DND-41 (cell line): ENCODE results near the gene GSTM3.
"Not testable (repeated sequence)": the region's sequence is repeated elsewhere in the genome, so short reads cannot be mapped to it uniquely, and the experiment has no call there.

Experiments used
- ATAC-seq: fragments of 200-7000 bp; cut with Tn5 transposase; 3 replicates; pipeline ENCODE4 v1.9.1; 2021; ENCODE audit warnings: low read depth; ENCODE audit not compliant: insufficient read depth
- DNase-seq: peaks from one replicate; pipeline ENCODE4 v3.0.0-alpha.2; 2020
- H2AFZ ChIP-seq: 2 replicates; pipeline ENCODE4 v1.6.0; 2012; ENCODE audit warnings: low read depth, low read length
- H3K27ac ChIP-seq: 2 replicates; pipeline ENCODE4 v1.5.1; 2012; ENCODE audit warnings: low read length, inconsistent platforms
- H3K27me3 ChIP-seq: fragments of 200-600 bp; sonication (generic); 2 replicates; pipeline ENCODE4 v1.6.0; 2012; ENCODE audit warnings: low read length, mild to moderate bottlenecking, inconsistent platforms; ENCODE audit not compliant: insufficient read depth, poor library complexity
- H3K36me3 ChIP-seq: 2 replicates; pipeline ENCODE4 v1.5.1; 2012; ENCODE audit warnings: low read length, inconsistent platforms; ENCODE audit not compliant: insufficient read depth
- H3K4me1 ChIP-seq: 2 replicates; pipeline ENCODE4 v1.5.1; 2012; ENCODE audit warnings: mild to moderate bottlenecking, low read length; ENCODE audit not compliant: insufficient read depth
- H3K4me2 ChIP-seq: 2 replicates; pipeline ENCODE4 v1.6.0; 2012; ENCODE audit warnings: mild to moderate bottlenecking, moderate library complexity, low read length, inconsistent platforms; ENCODE audit not compliant: insufficient read depth
- H3K4me3 ChIP-seq, 2 experiments: fragments of 200-600 bp in 1 of 2; shearing (Covaris generic) in 1 of 2; 2 replicates each; pipeline ENCODE4 v1.5.1; 2012 to 2016; ENCODE audit warnings: inconsistent platforms in 2 of 2, low read length in 2 of 2, mild to moderate bottlenecking in 2 of 2, low read depth in 1 of 2, moderate library complexity in 1 of 2
- H3K79me2 ChIP-seq: 2 replicates; pipeline ENCODE4 v1.6.0; 2012; ENCODE audit warnings: low read length, inconsistent platforms; ENCODE audit not compliant: insufficient read depth
- H3K9ac ChIP-seq: 2 replicates; pipeline ENCODE4 v1.6.0; 2012; ENCODE audit warnings: low read depth, mild to moderate bottlenecking, inconsistent platforms, low read length, moderate library complexity
- H3K9me3 ChIP-seq: 2 replicates; pipeline ENCODE4 v1.5.1; 2012; ENCODE audit warnings: low read length, moderate library complexity, mild to moderate bottlenecking, inconsistent platforms; ENCODE audit not compliant: insufficient read depth, severe bottlenecking
- H4K20me1 ChIP-seq: 2 replicates; pipeline ENCODE4 v1.6.0; 2012; ENCODE audit warnings: low read length; ENCODE audit not compliant: insufficient read depth
- EZH2 ChIP-seq: IDR thresholded peaks from 3 replicates; pipeline ENCODE4 v1.6.1; 2012; ENCODE audit warnings: borderline replicate concordance, low read depth, mild to moderate bottlenecking, moderate library complexity, low read length, inconsistent platforms; ENCODE audit not compliant: severe bottlenecking
- TF ChIP-seq, protein P1 (sequence below): IDR thresholded peaks from 2 replicates; pipeline ENCODE4 v1.5.1; 2012; ENCODE audit warnings: borderline replicate concordance, low read length, moderate library complexity, mild to moderate bottlenecking; ENCODE audit not compliant: poor library complexity, severe bottlenecking; ENCODE audit errors: extremely low read depth

The GSTM3 gene

DNA sequence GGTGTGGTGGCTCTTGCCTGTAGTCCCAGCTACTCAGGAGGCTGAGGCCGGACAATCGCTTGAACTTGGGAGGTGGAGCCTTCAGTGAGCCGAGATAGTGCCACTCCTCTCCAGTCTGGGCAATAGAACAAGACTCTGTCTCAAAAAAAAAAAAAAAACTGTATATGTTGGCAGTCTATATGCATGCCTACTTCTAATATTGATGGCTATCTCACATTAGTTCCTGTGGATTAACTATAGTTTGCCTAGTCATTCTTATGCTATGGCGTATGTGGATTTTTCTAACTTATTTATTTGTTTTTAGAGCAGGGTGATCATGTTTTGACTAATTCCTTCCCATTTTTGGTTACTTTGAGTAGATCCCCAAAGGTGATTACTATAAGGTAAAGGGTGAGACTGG is 43.8 kb downstream of the GSTM3 start:
- Histone ChIP-seq H4K20me1 (no peaks in the 10 kb centered on the region), H3K27me3 (no peaks in the 10 kb centered on the region), H3K4me3 (no peak overlapping the region), H3K27ac (no peak overlapping the region), H3K36me3 (no peaks in the 10 kb centered on the region), H3K4me1 (no peaks in the 10 kb centered on the region), H3K9ac (no peak overlapping the region), H2AFZ (no peak overlapping the region), H3K79me2 (no peaks in the 10 kb centered on the region), H3K4me2 (no peak overlapping the region), H3K9me3 (no peaks in the 10 kb centered on the region)
- ATAC-seq (no peak), DNase-seq (no peak)
- no peak for TF ChIP-seq EZH2
- TF ChIP-seq, protein P1, sequence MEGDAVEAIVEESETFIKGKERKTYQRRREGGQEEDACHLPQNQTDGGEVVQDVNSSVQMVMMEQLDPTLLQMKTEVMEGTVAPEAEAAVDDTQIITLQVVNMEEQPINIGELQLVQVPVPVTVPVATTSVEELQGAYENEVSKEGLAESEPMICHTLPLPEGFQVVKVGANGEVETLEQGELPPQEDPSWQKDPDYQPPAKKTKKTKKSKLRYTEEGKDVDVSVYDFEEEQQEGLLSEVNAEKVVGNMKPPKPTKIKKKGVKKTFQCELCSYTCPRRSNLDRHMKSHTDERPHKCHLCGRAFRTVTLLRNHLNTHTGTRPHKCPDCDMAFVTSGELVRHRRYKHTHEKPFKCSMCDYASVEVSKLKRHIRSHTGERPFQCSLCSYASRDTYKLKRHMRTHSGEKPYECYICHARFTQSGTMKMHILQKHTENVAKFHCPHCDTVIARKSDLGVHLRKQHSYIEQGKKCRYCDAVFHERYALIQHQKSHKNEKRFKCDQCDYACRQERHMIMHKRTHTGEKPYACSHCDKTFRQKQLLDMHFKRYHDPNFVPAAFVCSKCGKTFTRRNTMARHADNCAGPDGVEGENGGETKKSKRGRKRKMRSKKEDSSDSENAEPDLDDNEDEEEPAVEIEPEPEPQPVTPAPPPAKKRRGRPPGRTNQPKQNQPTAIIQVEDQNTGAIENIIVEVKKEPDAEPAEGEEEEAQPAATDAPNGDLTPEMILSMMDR: no peak

DNA sequence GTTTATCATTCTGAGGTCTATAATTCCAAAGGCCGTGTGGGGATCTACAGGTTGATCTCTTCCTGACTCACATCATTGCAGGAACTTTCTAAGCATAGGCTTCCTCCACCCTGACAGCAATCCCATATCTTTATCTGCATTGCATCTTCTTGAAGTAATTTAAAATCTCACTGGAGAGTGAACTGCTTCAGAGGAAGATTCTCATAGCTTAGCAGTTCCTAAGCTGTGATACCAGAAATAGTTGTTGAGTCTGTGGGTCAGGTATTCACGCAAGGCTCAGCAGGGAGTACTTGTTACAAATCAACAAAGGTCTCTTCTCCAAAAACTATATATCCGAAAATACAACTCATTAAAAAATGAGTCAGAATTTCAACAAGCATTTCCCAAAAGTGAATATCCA is 45.7 kb downstream of the GSTM3 start:
- not testable (repeated sequence) for H4K20me1 ChIP-seq, H3K9ac ChIP-seq, H3K27me3 ChIP-seq, H3K4me2 ChIP-seq, H3K4me1 ChIP-seq, DNase-seq, H3K27ac ChIP-seq, ATAC-seq, H2AFZ ChIP-seq, H3K79me2 ChIP-seq, H3K36me3 ChIP-seq, H3K4me3 ChIP-seq, H3K9me3 ChIP-seq

GRCh38 chr1:109694400-109694799 is 46.4 kb downstream of the GSTM3 start:
- H3K4me1 ChIP-seq, H2AFZ ChIP-seq, H3K4me2 ChIP-seq, H3K9me3 ChIP-seq, H3K9ac ChIP-seq, DNase-seq, H3K79me2 ChIP-seq, ATAC-seq, H3K27me3 ChIP-seq, H4K20me1 ChIP-seq, H3K27ac ChIP-seq, H3K4me3 ChIP-seq, H3K36me3 ChIP-seq: not testable (repeated sequence)

DNA sequence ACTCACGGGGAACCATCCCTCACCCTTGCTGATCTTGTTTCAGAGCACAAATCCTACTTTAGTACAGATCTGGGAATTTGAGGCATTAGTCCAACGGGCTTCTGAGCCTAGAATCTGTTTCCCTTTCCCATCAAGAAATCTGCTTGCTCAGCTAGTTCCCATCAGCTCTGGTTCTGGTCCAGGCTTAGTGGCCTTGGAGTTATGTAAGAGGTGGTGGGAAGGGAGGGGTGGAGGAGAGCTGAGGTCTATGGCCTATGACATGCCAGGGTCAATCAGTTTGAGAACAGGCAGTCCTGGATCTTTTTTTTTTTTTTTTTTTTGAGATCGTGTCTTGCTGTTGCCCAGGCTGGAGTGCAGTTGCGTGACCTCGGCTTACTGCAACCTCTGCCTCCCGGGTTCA is 49.1 kb downstream of the GSTM3 start:
- H3K4me3 ChIP-seq: no peak overlapping the region
- H3K4me1 ChIP-seq: no peaks in the 10 kb centered on the region
- TF ChIP-seq, protein P1: no peak
- no peak for TF ChIP-seq EZH2
- H3K9ac ChIP-seq: no peak overlapping the region
- no peaks in the 10 kb centered on the region for H3K27me3 ChIP-seq
- ATAC-seq (no peak), DNase-seq (no peak)
- H2AFZ ChIP-seq: no peak overlapping the region
- no peak overlapping the region for H3K4me2 ChIP-seq
- H3K9me3 ChIP-seq: no peaks in the 10 kb centered on the region
- no peaks in the 10 kb centered on the region for H4K20me1 ChIP-seq
- no peaks in the 10 kb centered on the region for H3K79me2 ChIP-seq
- H3K36me3 ChIP-seq: no peaks in the 10 kb centered on the region
- H3K27ac ChIP-seq: no peak overlapping the region
